ENCODE results near the gene GUCA2A. TPM values are rescaled to one million over a fixed set of nuclear protein-coding genes. Genes with fewer than 3 reads are reported as not detected.

Gene GUCA2A
- total and polyA plus RNA-seq, 2 experiments from 2014 or later, result 8.7 to 13.5 TPM

GRCh38 chr1:42135426-42135825 lies 29.1 kb downstream of the GUCA2A start:
- Histone ChIP-seq H3K9me3 (ENCODE audit: low read depth) (no peaks in the 10 kb centered on the region), H2AFZ (no peak overlapping the region), H3K79me2 (no peaks in the 10 kb centered on the region), H3K36me3 (replicated peaks; ENCODE audit: insufficient read depth, low read depth) (no peaks in the 10 kb centered on the region), H3K27ac (no peak overlapping the region), H3K4me3 (no peak overlapping the region), H3K4me2 (no peak overlapping the region), H3K4me1 (ENCODE audit: insufficient read depth) (no peaks in the 10 kb centered on the region), H3K27me3 (peaks cover 4% of the 10 kb centered on the region), H3K9me2 (replicated peaks; ENCODE audit: insufficient read depth) (no peaks in the 10 kb centered on the region), H4K20me1 (ENCODE audit: insufficient read depth, poor library complexity, severe bottlenecking) (no peaks in the 10 kb centered on the region)
- no peak for DNase-seq (ENCODE audit: low spot score)
- 58% methylated on average over 3 of the region's 3 CpGs for WGBS (ENCODE audit: low lambda C conversion rate, missing lambda C conversion rate)
- no peak for TF ChIP-seq EZH2phosphoT487 (IDR thresholded peaks at IDR 0.05; ENCODE audit: low read depth, severe bottlenecking, unreplicated experiment)
- TF ChIP-seq EZH2 (IDR thresholded peaks at IDR 0.05; ENCODE audit: borderline replicate concordance), result no peak
- no peak for TF ChIP-seq CTCF (IDR thresholded peaks at IDR 0.05; ENCODE audit: poor library complexity)

- H3K9me3 ChIP-seq (ENCODE audit: low read depth), result no peaks in the 10 kb centered on the region
- no peak overlapping the region for H3K4me2 ChIP-seq
- no peak for DNase-seq (ENCODE audit: low spot score)
- no peak overlapping the region for H3K4me3 ChIP-seq
- no peaks in the 10 kb centered on the region for H3K4me1 ChIP-seq (ENCODE audit: insufficient read depth)
- WGBS (ENCODE audit: low lambda C conversion rate, missing lambda C conversion rate), result 88% methylated on average over 10 of the region's 10 CpGs
- no peaks in the 10 kb centered on the region for H3K9me2 ChIP-seq (replicated peaks; ENCODE audit: insufficient read depth)
- H3K36me3 ChIP-seq (replicated peaks; ENCODE audit: insufficient read depth, low read depth), result no peaks in the 10 kb centered on the region
- peaks cover 4% of the 10 kb centered on the region for H3K27me3 ChIP-seq
- no peak overlapping the region for H2AFZ ChIP-seq
- H3K27ac ChIP-seq, result no peak overlapping the region
- no peaks in the 10 kb centered on the region for H4K20me1 ChIP-seq (ENCODE audit: insufficient read depth, poor library complexity, severe bottlenecking)
- no peaks in the 10 kb centered on the region for H3K79me2 ChIP-seq
- TF ChIP-seq CTCF (IDR thresholded peaks at IDR 0.05; ENCODE audit: poor library complexity), result no peak
- TF ChIP-seq EZH2phosphoT487 (IDR thresholded peaks at IDR 0.05; ENCODE audit: low read depth, severe bottlenecking, unreplicated experiment), result no peak
- TF ChIP-seq EZH2 (IDR thresholded peaks at IDR 0.05; ENCODE audit: borderline replicate concordance), result no peak
Measured at GRCh38 chr1:42133809-42134526, 30.6 kb downstream of the GUCA2A start.

- Histone ChIP-seq H4K20me1 (ENCODE audit: insufficient read depth, poor library complexity, severe bottlenecking) (no peaks in the 10 kb centered on the region), H3K27ac (no peak overlapping the region), H2AFZ (no peak overlapping the region), H3K36me3 (replicated peaks; ENCODE audit: insufficient read depth, low read depth) (no peaks in the 10 kb centered on the region), H3K27me3 (peaks cover 4% of the 10 kb centered on the region), H3K4me2 (no peak overlapping the region), H3K9me3 (ENCODE audit: low read depth) (no peaks in the 10 kb centered on the region), H3K79me2 (no peaks in the 10 kb centered on the region), H3K4me3 (no peak overlapping the region), H3K4me1 (ENCODE audit: insufficient read depth) (no peaks in the 10 kb centered on the region), H3K9me2 (replicated peaks; ENCODE audit: insufficient read depth) (no peaks in the 10 kb centered on the region)
- DNase-seq (ENCODE audit: low spot score), result no peak
- TF ChIP-seq EZH2 (IDR thresholded peaks at IDR 0.05; ENCODE audit: borderline replicate concordance), result no peak
- TF ChIP-seq CTCF (IDR thresholded peaks at IDR 0.05; ENCODE audit: poor library complexity), result no peak
- TF ChIP-seq EZH2phosphoT487 (IDR thresholded peaks at IDR 0.05; ENCODE audit: low read depth, severe bottlenecking, unreplicated experiment), result no peak
- 74% methylated on average over 5 of the region's 5 CpGs for WGBS (ENCODE audit: low lambda C conversion rate, missing lambda C conversion rate)
Measured at GRCh38 chr1:42133390-42133789, 31.2 kb downstream of the GUCA2A start.
